Skin of body (tissue), 2 donors: Measurements from ENCODE around the gene SRGAP1. TPM values are rescaled to one million over a fixed set of nuclear protein-coding genes. Genes with fewer than 3 reads are reported as not detected.

Experiments
- DNase-seq: peaks from one replicate; lab custom pipeline; 2025; lab: John Stamatoyannopoulos, UW
- total RNA-seq: library from RNA; depleted of rRNA; stranded (reverse); fragments of >200 nt; gene quantifications from one replicate; pipeline ENCODE4 v1.2.3, GENCODE V29; 2014

The SRGAP1 gene
- total RNA-seq, 1 donor from 2014 or later = 15.9 TPM

DNA sequence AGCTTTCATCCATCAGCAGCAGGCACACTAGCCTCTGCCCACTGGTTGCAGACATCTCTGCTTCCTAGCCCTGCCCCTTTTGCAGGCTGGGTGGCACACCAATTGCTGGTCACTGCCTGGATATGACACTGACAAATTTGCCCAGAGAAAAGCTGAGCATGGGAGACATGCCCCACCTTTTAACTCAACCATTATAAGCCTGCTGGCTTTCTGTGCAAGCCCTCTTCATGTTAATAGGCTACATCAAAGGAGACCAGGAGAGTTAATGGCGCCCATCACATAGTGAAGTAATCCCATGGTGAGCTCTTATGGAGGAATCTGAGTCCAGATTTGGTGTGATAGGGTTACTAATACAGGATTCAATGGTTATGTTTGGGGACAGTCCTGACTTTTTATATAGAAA is 238.4 kb downstream of the SRGAP1 start:
- DNase-seq = no peak

DNA sequence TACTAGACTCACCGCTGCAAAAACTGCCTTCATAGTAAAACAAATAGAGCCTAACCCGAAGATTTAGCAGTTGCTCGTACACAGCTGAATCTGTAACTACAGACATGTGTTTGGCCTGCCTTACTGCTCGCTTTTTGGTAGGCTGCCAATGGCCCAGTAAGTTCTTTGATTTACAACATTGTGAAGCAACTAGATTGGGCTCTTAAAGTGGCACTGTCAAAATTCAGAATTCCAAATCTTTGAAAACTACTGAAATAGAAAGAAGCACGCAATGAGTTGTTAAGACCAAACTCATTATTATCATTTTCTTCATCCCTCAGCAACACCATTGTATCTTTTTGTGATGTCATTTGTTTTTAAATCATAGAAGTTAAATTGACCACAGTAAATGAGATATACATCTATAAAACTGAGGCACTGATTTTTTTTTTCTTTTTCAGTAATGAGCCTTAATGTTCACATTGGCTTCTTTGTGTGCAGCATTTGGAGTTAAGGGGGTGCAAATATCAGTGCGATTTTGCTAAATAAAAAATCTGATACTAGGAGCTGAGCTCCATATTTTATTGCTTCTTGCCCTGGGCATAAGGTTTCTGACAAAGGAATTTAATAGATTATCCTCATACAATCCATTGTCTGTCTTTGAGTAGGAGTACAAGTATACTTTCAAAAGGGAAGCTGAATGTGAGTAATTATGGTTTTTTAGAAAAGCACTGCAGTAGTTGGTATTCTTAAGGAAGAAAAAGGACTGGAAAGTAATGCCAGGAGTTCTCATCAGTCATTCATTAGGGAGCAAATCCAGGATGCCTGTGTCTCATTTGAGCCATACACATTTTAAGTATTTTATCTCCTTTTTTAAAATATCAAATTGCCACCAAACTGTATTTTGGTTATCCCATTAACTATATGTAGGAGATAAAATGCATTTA is 239.0 kb downstream of the SRGAP1 start:
- peak; percentile 95 for DNase-seq

DNA sequence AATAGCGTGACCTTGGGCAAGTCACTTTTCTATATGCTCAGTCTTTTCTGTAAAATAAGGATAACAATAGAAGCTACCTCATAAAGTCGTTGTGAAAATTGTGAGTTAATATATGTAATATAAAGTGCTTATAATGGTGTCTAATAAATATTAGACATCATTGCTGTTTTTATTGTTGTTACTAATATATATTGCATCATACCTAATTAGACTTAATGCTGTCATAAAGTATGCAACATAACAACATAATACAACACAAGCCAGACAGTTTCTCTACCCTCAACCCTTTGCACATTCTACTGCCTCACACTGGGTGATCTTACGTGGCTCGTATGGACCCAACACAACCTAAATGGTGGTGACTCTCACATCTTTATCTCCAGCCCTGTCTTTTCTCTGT is 240.7 kb downstream of the SRGAP1 start:
- no peak for DNase-seq

DNA sequence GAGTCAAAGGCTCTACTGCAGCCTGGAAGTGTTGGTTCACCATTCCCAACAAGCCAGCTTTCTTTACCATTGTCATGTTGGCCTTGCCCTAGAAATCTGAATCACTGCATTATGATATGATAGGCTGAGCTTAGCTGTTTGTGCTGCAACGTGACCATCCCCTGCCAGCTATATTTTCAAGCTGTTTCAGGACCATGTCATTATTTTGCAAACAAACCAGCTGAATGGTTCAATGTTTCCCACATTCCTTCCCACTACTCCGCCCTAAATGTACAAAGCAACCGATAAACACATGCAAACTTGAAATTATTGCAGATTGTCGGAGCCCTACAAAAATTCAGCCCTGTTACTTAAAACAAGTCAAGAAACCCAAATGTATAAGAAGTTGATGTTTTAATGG is 241.5 kb downstream of the SRGAP1 start:
- no peak for DNase-seq

DNA sequence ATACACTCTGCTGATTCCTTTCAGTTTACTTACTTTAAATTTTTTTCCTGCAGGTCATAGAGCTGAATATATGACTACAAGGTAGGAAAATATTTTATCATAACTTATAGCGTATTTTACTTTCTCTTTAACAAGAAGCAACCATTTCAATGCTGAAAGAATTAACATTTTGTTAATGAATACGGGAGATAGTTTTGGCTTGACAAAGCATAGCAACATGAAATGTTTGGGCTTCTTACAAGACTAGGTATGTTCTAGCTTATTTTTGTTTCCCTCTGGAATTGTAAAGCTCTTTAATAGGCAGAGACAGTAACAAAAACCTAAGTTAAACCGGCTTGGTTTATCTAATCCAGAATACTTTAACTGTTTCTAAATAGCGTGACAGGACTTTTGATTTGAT is 242.4 kb downstream of the SRGAP1 start:
- no peak for DNase-seq

DNA sequence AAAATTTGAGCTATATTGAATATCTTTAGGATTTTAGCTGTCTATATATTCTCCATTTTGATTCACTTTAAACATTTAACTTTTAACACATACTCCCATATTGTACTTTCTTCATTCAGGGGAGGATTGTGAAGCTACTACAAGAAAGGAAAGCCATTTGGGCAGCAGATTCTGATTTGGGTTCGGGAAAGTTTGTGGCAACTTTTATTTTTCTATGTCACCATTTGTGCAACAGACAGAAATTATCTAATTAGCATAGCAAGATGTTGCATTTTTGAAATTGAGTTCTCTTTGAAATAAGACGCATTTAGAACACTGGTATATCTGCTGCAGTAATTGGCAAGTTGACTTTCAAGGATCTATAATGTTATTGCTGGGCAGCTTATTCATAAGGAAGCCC is 243.3 kb downstream of the SRGAP1 start:
- no peak for DNase-seq

DNA sequence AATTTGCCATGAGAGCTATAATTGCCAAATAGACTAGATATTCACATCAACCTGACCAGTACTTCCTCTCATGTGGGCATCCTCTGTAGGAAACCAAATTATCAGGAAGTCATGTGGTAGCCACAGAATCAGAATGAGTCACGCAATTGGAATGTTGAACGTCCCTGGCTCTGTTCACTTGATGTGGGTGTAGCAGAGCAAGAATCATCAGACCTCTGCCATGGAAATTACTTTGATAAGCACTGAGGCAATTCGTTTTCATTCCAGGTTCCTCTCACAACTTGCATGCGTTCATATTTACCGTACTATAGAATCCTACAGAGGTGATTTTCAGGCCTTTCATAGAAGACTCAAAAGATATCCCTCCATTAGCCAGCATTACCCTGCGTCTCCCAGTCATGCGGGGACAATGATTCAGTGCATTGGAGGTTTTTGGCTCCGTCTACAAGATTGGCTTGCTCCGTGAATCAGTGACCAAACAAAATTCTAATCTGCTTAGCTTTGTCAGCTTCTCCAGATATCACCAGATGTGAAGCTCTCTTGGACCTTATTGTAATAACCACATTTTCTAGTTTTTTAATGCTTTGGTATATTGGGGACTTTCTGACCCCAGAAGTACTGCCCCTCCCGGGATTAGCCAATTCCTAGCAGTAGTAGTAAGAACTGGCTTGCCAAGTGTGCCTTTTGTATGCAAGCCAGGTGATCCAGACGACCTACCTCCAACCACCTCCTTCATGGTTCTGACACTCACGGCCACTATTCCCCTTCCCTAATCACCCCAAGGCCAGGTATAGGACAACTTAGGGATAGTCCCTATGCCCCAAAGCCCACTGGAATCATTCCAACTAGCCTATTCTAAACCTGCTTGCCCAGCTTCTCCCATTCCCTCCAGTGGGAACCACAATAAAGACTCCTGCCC is 244.2 kb downstream of the SRGAP1 start:
- peak; percentile 74 for DNase-seq

DNA sequence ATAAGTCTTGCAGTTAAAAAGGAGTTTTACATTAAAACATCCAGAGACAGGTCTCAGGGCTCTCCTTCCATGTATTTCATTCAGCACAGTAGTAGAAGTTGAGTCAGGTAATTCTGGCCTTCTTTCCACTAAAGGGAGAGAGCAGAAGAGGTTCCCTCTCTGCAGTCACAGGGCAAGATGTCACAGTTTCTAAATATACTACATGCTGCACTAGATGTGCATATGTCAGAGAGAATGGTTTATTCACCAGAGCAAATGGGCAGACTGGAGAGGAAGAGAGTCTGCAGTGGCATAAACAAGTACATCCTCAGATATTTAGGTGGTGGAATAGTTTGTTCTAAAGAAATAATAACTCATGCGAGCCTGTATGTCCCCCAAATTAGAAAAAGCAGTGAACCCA is 245.5 kb downstream of the SRGAP1 start:
- no peak for DNase-seq

DNA sequence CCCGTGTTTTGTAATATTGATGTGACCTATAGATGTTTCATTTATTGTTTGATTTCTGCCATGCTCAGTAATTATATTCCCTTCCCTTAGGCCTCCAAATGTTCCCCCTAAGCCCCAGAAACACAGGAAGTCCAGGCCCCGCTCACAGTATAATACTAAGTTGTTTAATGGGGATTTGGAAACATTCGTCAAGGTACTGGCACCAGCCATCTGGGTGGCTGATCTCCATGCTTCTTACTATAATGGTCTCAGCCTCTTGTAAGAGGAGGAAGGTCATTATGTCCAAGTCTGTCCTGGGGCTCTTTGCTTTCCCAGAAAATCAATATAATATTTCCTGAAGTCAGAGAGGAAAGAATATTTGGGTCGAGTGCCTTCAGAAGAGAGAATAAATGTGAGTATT is 246.7 kb downstream of the SRGAP1 start:
- DNase-seq = no peak

DNA sequence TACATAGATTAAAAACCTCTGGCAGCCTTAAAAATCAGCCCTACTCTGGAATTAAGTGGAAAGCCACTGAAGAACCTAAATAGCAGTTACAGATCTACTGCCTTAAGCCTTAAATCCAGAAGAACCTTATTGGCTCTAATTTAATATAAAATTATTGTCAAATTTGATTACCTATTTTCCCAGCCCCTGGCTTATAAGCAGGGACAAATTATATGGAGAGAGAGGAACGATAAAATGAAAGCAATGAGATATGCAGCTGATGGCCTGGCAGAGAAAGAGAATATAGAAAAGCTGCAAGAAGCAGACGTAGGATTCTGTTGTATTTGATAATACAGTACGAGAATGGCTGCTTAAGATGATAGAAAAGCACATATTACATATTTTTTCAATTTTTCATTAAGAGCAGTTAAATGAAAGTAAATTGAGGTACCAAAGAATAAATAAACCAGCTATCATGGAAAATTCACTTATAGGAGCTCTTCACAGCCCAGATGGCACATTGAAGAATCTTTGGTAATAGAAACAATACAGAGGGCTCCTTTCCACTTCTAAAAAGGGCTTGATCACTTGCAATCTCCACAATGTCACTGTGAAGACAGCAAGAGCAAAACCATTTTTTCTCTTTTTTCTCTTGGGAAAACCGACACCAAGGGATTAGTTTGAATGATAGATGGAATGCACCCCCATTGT is 248.2 kb downstream of the SRGAP1 start:
- DNase-seq = no peak

DNA sequence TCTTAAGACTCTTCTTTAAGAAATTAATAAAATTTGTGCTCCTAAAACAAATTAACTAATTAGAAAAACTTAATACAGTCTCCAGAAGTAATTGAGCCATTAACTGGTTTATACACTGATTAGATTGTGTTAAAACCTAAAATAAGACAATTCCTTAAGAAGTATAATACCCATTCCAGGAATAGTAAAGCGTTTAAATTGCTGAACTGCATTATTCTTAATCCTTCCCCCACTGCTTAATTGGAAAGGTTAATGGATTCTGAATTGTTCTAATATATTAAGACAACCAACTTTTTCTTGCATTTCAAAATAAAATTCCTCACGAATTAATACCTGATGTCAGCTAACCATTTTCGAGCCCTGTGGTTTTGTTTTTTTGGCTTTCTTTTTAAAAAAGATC is 249.2 kb downstream of the SRGAP1 start:
- no peak for DNase-seq

DNA sequence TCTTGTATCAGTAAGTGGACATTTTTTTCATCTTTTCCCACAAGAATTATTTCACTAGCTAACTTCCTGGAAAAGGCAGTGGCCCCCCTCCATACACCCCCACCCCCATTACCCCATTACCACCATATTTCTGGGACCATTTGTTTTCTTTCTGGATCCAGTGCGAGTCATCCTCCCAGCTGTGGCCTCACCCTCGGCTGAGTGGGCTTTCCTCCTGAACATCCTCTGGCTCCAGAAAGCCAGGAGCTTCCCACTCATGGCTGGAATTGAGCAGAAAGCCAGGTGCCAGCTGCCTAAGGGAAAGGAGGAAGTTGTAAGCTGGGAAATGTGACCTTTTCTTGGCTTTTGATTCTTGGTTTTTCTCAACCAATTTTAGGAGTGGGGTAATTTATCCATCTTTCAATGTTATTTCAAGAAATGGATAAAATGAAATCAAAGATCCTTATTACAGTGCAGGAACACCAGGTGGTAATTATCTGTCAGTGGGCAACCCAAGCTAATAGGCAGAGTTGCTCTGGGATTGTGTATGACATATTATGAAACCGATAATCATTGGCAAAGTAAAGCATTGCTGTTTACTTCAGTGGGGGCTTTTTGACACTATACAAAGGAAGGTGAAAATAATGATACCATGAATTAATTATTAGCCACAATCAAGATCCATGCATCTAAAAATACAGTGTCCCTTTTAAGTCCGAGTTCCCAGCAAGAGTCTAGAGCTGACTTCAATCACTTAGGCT is 253.0 kb downstream of the SRGAP1 start:
- DNase-seq = no peak

DNA sequence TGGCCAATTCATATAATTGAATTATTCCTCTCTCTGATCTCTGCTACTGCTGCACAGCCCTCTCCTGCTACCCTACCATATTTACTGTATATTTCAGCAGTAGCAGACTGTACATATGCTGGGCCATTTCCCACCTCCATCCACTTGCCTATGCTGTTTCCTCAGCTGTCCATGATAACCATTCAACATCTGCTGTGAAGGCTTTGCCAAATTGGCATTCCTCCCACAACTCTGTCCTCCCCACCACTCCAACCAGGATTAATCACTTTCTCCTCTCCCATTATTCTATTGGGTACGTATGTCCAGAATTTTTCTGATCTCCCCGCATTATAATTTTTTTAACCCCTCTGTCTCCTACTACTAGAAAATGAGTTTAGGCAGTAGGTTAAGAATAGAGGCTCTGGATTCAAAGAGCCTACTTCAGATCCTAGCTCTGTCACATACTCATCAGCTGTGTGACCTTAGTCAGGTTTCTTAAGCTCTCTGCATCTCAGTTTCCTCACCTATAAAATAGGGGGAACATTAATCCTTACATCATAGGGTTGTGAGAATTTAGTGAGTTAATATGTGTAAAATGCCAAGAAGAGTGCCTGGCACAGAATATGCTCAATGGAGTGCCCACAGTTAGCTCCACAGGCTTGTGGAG is 254.3 kb downstream of the SRGAP1 start:
- peak; percentile 51 for DNase-seq

DNA sequence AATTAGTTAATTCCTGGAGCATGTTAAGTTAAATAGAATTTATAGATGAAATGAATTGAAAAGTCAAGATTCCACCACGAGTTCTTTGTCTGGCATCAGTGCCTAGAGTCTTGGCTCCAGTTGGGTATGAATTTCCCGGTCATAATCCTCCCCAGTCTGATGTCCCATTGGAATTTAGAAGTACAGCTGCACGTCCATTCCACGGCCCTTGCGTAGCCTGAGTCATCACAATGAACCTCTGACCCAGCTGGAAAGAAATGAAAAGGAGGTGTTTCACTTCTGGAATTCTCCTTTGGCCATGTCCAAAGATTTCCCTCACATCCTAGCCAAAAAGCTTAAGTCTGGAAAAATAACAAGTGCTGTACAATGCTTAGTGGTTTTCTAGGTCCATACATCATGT is 254.9 kb downstream of the SRGAP1 start:
- peak; percentile 68 for DNase-seq

DNA sequence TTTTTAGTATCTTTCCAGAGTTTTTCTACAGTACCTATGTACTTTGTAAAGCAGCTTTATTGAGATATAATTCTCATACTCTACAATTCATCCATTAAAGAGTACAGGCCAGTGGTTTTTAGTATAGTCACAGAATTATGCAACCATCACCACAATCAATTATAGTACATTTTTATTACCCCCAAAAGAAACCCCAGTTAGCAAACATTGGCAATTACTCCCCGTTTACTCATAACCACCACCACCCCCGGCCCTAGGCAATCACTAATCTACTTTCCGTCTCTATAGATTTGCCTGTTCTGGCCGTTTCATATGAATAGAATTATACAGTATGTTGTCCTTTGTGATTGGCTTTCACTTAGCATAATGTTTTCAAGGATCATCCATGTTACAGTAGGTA is 257.8 kb downstream of the SRGAP1 start:
- no peak for DNase-seq

DNA sequence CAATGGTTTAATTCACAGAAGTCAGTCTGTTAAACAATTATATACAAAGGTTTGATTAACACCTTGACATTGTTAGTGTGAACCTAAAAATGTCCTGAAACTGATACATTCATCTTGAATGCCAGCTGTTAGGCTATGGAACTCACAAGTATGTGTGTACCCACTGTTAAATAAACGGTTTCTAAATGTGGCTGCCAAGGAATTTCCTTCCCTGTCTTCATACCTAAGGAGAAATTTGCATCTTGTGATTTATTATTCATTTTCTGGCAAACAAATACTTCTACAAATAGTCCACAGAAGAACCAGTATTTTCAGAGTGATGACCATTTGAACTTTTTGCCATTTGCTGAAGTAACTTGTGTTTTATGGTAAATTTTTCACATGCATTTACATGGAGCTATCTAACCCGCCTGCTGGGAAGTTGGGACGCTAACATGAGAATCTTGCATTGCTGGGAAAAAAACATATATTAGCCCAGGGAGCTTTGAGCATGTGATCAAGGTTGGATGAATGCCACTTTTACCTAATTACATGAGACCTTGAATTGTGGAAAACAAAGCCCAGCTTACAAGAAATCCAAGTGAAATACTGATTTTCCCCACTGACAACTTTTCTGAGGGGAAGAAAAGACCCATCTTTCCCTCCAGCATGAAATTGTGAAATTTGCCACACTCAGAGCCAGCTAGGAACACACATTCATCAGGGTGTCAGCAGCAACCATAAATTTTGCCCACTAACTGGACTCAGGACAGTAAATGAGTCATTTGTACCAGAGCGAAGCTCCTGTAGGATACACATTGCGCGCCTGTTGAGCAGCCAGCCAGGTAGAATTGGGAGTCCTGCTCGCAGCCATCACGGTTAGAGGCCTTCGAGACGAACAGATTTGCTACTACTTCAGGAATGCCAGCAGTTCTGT is 259.6 kb downstream of the SRGAP1 start:
- no peak for DNase-seq

DNA sequence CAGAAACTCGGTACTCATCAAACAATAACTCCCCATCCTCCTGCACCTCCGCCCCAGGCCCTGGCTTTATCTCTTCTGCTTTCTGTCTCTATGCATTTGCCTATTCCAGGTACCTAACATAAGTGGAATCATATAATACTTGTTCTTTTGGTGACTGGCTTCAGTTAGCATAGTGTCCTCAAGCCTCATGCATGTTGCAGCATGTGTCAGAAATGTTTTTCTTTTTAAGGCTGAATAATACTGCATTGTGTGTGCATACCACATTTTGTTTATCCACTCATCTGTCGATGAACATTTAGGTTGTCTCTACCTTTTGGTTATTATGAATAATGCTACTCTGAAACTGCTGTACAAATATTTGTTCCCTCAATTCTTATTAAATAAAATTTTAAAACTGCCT is 260.5 kb downstream of the SRGAP1 start:
- DNase-seq = no peak

DNA sequence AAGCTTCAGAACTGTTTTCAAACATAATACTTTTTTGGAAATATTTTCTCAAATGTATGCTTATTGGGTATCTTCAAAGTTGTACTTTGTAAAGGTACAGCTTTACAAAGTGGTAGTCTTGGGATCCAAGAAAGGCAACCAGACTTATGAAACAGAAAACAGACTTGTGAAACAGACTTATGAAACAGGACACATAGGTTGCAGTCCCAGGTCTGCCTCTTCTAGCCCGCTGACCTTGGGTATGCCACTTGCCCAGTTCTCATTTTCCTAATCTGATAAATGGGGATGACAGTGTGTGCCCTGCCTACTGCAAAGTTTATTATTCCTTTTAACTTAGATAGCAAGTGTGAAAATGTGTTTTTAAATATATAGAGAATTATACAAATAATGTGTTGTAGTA is 263.3 kb downstream of the SRGAP1 start:
- no peak for DNase-seq

DNA sequence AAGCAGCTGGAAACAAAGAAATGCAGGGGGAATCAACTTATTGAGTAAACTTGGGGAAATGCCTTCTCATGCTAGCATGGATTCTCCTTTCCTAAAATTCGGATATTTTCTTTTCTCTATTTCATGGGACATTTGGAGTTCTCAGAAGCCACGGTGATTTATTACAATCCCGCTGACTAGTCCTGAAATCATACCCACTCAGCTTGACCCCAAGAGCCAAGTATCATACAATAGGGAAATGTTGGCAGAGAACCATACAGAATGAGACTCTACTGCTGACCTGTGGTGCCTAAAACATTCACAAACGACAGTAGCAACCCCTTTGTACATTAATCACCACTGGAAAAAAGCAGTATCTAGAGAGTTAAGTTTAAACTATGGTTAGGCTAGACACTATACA is 265.2 kb downstream of the SRGAP1 start:
- DNase-seq = no peak
